Measurements from ENCODE around the gene WNK1. TPM values are rescaled to one million over a fixed set of nuclear protein-coding genes. Genes with fewer than 3 reads are reported as not detected.

WNK1 gene
- polyA plus RNA-seq, 4 donors = 12.7 to 48.4 (median 20.2) TPM

- Histone ChIP-seq H3K9me3 (ENCODE audit: control insufficient read depth in 2 of 2, insufficient read depth in 1 of 2, low read depth in 1 of 2, low read length in 1 of 2) (no peaks in the 10 kb centered on the region), H3K36me3 (ENCODE audit: control insufficient read depth in 3 of 3, insufficient read depth in 2 of 3, low read depth in 1 of 3, low read length in 3 of 3) (peaks cover 0 to 2% (median 0%) of the 10 kb centered on the region in 3 donors), H3K4me3 (ENCODE audit: low read depth in 1 of 3, low read length in 3 of 3) (no peak overlapping the region), H3K27me3 (ENCODE audit: control insufficient read depth in 3 of 3, insufficient read depth in 3 of 3, low read length in 3 of 3) (no peaks in the 10 kb centered on the region), H3K27ac (ENCODE audit: low read depth in 1 of 3, low read length in 2 of 3) (no peak overlapping the region), H3K4me1 (ENCODE audit: control insufficient read depth in 3 of 3, insufficient read depth in 2 of 3, low read depth in 1 of 3, low read length in 2 of 3) (peaks cover 7 to 15% (median 9%) of the 10 kb centered on the region in 3 donors)
- DNase-seq (no peak), FAIRE-seq (no peak)
These were observed 41.3 kb downstream of the WNK1 start for GRCh38 chr12:793711-794110.

- 67 to 78% (median 72%) methylated on average over 4 of the region's 4 CpGs for WGBS, 3 donors
- Histone ChIP-seq H3K4me1 (ENCODE audit: control insufficient read depth in 3 of 3, insufficient read depth in 2 of 3, low read depth in 1 of 3, low read length in 2 of 3) (peaks cover 1 to 5% (median 2%) of the 10 kb centered on the region in 3 donors), H3K36me3 (ENCODE audit: control insufficient read depth in 3 of 3, insufficient read depth in 2 of 3, low read depth in 1 of 3, low read length in 3 of 3) (peaks cover 0 to 2% (median 0%) of the 10 kb centered on the region in 3 donors), H3K9me3 (ENCODE audit: control insufficient read depth in 2 of 2, insufficient read depth in 1 of 2, low read depth in 1 of 2, low read length in 1 of 2) (no peaks in the 10 kb centered on the region), H3K27me3 (ENCODE audit: control insufficient read depth in 3 of 3, insufficient read depth in 3 of 3, low read length in 3 of 3) (no peaks in the 10 kb centered on the region), H3K27ac (ENCODE audit: low read depth in 1 of 3, low read length in 2 of 3) (no peak overlapping the region), H3K4me3 (ENCODE audit: low read depth in 1 of 3, low read length in 3 of 3) (no peak overlapping the region)
- FAIRE-seq (no peak), DNase-seq (no peak)
These were observed 42.9 kb downstream of the WNK1 start for GRCh38 chr12:795305-795704.

- Histone ChIP-seq H3K4me3 (ENCODE audit: low read depth in 1 of 3, low read length in 3 of 3) (no peak overlapping the region), H3K9me3 (ENCODE audit: control insufficient read depth in 2 of 2, insufficient read depth in 1 of 2, low read depth in 1 of 2, low read length in 1 of 2) (no peaks in the 10 kb centered on the region), H3K27ac (ENCODE audit: low read depth in 1 of 3, low read length in 2 of 3) (no peak overlapping the region), H3K36me3 (ENCODE audit: control insufficient read depth in 3 of 3, insufficient read depth in 2 of 3, low read depth in 1 of 3, low read length in 3 of 3) (peaks cover 0 to 2% (median 0%) of the 10 kb centered on the region in 3 donors), H3K4me1 (ENCODE audit: control insufficient read depth in 3 of 3, insufficient read depth in 2 of 3, low read depth in 1 of 3, low read length in 2 of 3) (peaks cover 0 to 5% (median 2%) of the 10 kb centered on the region in 3 donors), H3K27me3 (ENCODE audit: control insufficient read depth in 3 of 3, insufficient read depth in 3 of 3, low read length in 3 of 3) (no peaks in the 10 kb centered on the region)
- no peak for DNase-seq
- FAIRE-seq = no peak
These were observed 48.0 kb downstream of the WNK1 start for GRCh38 chr12:800401-800800.

- Histone ChIP-seq H3K4me1 (ENCODE audit: control insufficient read depth in 3 of 3, insufficient read depth in 2 of 3, low read depth in 1 of 3, low read length in 2 of 3) (peaks cover 0 to 5% (median 4%) of the 10 kb centered on the region in 3 donors), H3K4me3 (ENCODE audit: low read depth in 1 of 3, low read length in 3 of 3) (no peak overlapping the region), H3K27me3 (ENCODE audit: control insufficient read depth in 3 of 3, insufficient read depth in 3 of 3, low read length in 3 of 3) (no peaks in the 10 kb centered on the region), H3K36me3 (ENCODE audit: control insufficient read depth in 3 of 3, insufficient read depth in 2 of 3, low read depth in 1 of 3, low read length in 3 of 3) (no peaks in the 10 kb centered on the region), H3K9me3 (ENCODE audit: control insufficient read depth in 2 of 2, insufficient read depth in 1 of 2, low read depth in 1 of 2, low read length in 1 of 2) (no peaks in the 10 kb centered on the region), H3K27ac (ENCODE audit: low read depth in 1 of 3, low read length in 2 of 3) (no peak overlapping the region)
- no peak for DNase-seq
- WGBS, 3 donors = 11 to 28% (median 19%) methylated on average over 3 of the region's 3 CpGs
- FAIRE-seq = no peak
These were observed 50.1 kb downstream of the WNK1 start for GRCh38 chr12:802242-803120.

GRCh38 chr12:805022-805632, 52.7 kb downstream of the WNK1 start:
- no peaks in the 10 kb centered on the region for H3K27me3 ChIP-seq (ENCODE audit: control insufficient read depth in 3 of 3, insufficient read depth in 3 of 3, low read length in 3 of 3)
- no peaks in the 10 kb centered on the region for H3K9me3 ChIP-seq (ENCODE audit: control insufficient read depth in 2 of 2, insufficient read depth in 1 of 2, low read depth in 1 of 2, low read length in 1 of 2)
- peak overlapping the region in 1 of 3 donors; percentile 60 for H3K27ac ChIP-seq (ENCODE audit: low read depth in 1 of 3, low read length in 2 of 3)
- no peaks in the 10 kb centered on the region for H3K36me3 ChIP-seq (ENCODE audit: control insufficient read depth in 3 of 3, insufficient read depth in 2 of 3, low read depth in 1 of 3, low read length in 3 of 3)
- 69 to 78% (median 75%) methylated on average over 3 of the region's 3 CpGs for WGBS, 3 donors
- DNase-seq (no peak), FAIRE-seq (no peak)
- H3K4me1 ChIP-seq (ENCODE audit: control insufficient read depth in 3 of 3, insufficient read depth in 2 of 3, low read depth in 1 of 3, low read length in 2 of 3) = peaks cover 0 to 5% (median 4%) of the 10 kb centered on the region in 3 donors
- H3K4me3 ChIP-seq (ENCODE audit: low read depth in 1 of 3, low read length in 3 of 3) = no peak overlapping the region

- Histone ChIP-seq H3K36me3 (ENCODE audit: control insufficient read depth in 3 of 3, insufficient read depth in 2 of 3, low read depth in 1 of 3, low read length in 3 of 3) (no peaks in the 10 kb centered on the region), H3K4me3 (ENCODE audit: low read depth in 1 of 3, low read length in 3 of 3) (no peak overlapping the region), H3K4me1 (ENCODE audit: control insufficient read depth in 3 of 3, insufficient read depth in 2 of 3, low read depth in 1 of 3, low read length in 2 of 3) (peaks cover 0 to 8% (median 4%) of the 10 kb centered on the region in 3 donors), H3K27ac (ENCODE audit: low read depth in 1 of 3, low read length in 2 of 3) (peak overlapping the region in 1 of 3 donors; percentile 11), H3K27me3 (ENCODE audit: control insufficient read depth in 3 of 3, insufficient read depth in 3 of 3, low read length in 3 of 3) (no peaks in the 10 kb centered on the region), H3K9me3 (ENCODE audit: control insufficient read depth in 2 of 2, insufficient read depth in 1 of 2, low read depth in 1 of 2, low read length in 1 of 2) (no peaks in the 10 kb centered on the region)
- DNase-seq (peak; percentile 57 to 84), FAIRE-seq (no peak)
- 31 to 59% (median 45%) methylated on average over 3 of the region's 3 CpGs for WGBS, 3 donors
These were observed 53.9 kb downstream of the WNK1 start for GRCh38 chr12:806200-806791.

GRCh38 chr12:807041-807735, 54.8 kb downstream of the WNK1 start:
- Histone ChIP-seq H3K4me1 (ENCODE audit: control insufficient read depth in 3 of 3, insufficient read depth in 2 of 3, low read depth in 1 of 3, low read length in 2 of 3) (peaks cover 0 to 8% (median 4%) of the 10 kb centered on the region in 3 donors), H3K9me3 (ENCODE audit: control insufficient read depth in 2 of 2, insufficient read depth in 1 of 2, low read depth in 1 of 2, low read length in 1 of 2) (no peaks in the 10 kb centered on the region), H3K36me3 (ENCODE audit: control insufficient read depth in 3 of 3, insufficient read depth in 2 of 3, low read depth in 1 of 3, low read length in 3 of 3) (no peaks in the 10 kb centered on the region), H3K4me3 (ENCODE audit: low read depth in 1 of 3, low read length in 3 of 3) (no peak overlapping the region), H3K27me3 (ENCODE audit: control insufficient read depth in 3 of 3, insufficient read depth in 3 of 3, low read length in 3 of 3) (no peaks in the 10 kb centered on the region), H3K27ac (ENCODE audit: low read depth in 1 of 3, low read length in 2 of 3) (peak overlapping the region in 1 of 3 donors; percentile 24)
- WGBS, 3 donors = 39 to 55% (median 41%) methylated on average over 2 of the region's 2 CpGs
- FAIRE-seq = no peak
- DNase-seq = no peak

GRCh38 chr12:810116-810515, 57.7 kb downstream of the WNK1 start:
- H3K27ac ChIP-seq (ENCODE audit: low read depth in 1 of 3, low read length in 2 of 3) = no peak overlapping the region

More at GRCh38 chr12:810116-810515, 57.7 kb downstream of the WNK1 start:
- DNase-seq = no peak
- Histone ChIP-seq H3K27me3 (ENCODE audit: control insufficient read depth in 3 of 3, insufficient read depth in 3 of 3, low read length in 3 of 3) (no peaks in the 10 kb centered on the region), H3K4me1 (ENCODE audit: control insufficient read depth in 3 of 3, insufficient read depth in 2 of 3, low read depth in 1 of 3, low read length in 2 of 3) (peaks cover 0 to 10% (median 2%) of the 10 kb centered on the region in 3 donors), H3K9me3 (ENCODE audit: control insufficient read depth in 2 of 2, insufficient read depth in 1 of 2, low read depth in 1 of 2, low read length in 1 of 2) (no peaks in the 10 kb centered on the region), H3K4me3 (ENCODE audit: low read depth in 1 of 3, low read length in 3 of 3) (no peak overlapping the region), H3K36me3 (ENCODE audit: control insufficient read depth in 3 of 3, insufficient read depth in 2 of 3, low read depth in 1 of 3, low read length in 3 of 3) (peaks cover 0 to 6% (median 0%) of the 10 kb centered on the region in 3 donors)
- 69 to 86% (median 77%) methylated on average over 4 of the region's 4 CpGs for WGBS, 3 donors
- no peak for FAIRE-seq
